CD4-positive, alpha-beta T cell (primary cell): ENCODE results near the gene PRKCA. TPM values are rescaled to one million over a fixed set of nuclear protein-coding genes. Genes with fewer than 3 reads are reported as not detected.
"Not testable (repeated sequence)": the region's sequence is repeated elsewhere in the genome, so short reads cannot be mapped to it uniquely, and the experiment has no call there.

ENCODE experiments used
- ATAC-seq: fragments of 200-7000 bp; cut with Tn5 transposase; one replicate; pipeline ENCODE4 v1.10.0; 2022; ENCODE audit warnings: mild to moderate bottlenecking; ENCODE audit not compliant: poor library complexity
- CTCF ChIA-PET: fragments of 350-600 bp; sonication (Branson Sonifier 250); formaldehyde crosslinking; loops from one replicate; lab custom pipeline; 2021; ENCODE audit warnings: antibody characterized with exemption, inconsistent platforms; lab: Charles Lee
- POLR2A ChIA-PET: fragments of 350-600 bp; sonication (Branson Sonifier 250); formaldehyde crosslinking; loops from one replicate; lab custom pipeline; 2021; ENCODE audit warnings: antibody characterized with exemption, inconsistent platforms; lab: Charles Lee
- DNase-seq, 14 experiments: peaks; one replicate each; pipeline ENCODE4 v3.0.0-alpha.2; 2013 to 2020; ENCODE audit warnings: mixed read lengths in 2 of 14
- H3K27ac ChIP-seq, 2 donors: one replicate each; pipeline versions ENCODE4 v1.5.1 to v1.7.0; 2013; ENCODE audit warnings: low read length in 2 of 2, low read depth in 1 of 2, mild to moderate bottlenecking in 1 of 2
- H3K27me3 ChIP-seq, 2 experiments: 1 replicate in 1 of 2; 2 replicates in 1 of 2; pipeline versions ENCODE4 v1.6.1 to v1.7.0; 2013; ENCODE audit warnings: low read length in 2 of 2, control low read depth in 1 of 2, mild to moderate bottlenecking in 1 of 2, moderate library complexity in 1 of 2; ENCODE audit not compliant: insufficient read depth in 2 of 2, control insufficient read depth in 1 of 2
- H3K36me3 ChIP-seq: one replicate; pipeline ENCODE4 v1.6.1; 2013; ENCODE audit warnings: low read length, control low read depth; ENCODE audit not compliant: insufficient read depth
- H3K4me1 ChIP-seq: one replicate; pipeline ENCODE4 v1.6.1; 2013; ENCODE audit warnings: low read length, control low read depth; ENCODE audit not compliant: insufficient read depth
- H3K4me3 ChIP-seq: one replicate; pipeline ENCODE4 v1.5.1; 2013; ENCODE audit warnings: mild to moderate bottlenecking, low read length, moderate library complexity
- H3K9me3 ChIP-seq, 2 experiments: 1 replicate in 1 of 2; 2 replicates in 1 of 2; pipeline versions ENCODE4 v1.6.1 to v1.7.0; 2013; ENCODE audit warnings: low read length in 2 of 2, mild to moderate bottlenecking in 2 of 2, control low read depth in 1 of 2, moderate library complexity in 1 of 2; ENCODE audit not compliant: control insufficient read depth in 1 of 2, insufficient read depth in 1 of 2
- H3K27ac Mint-ChIP-seq: one replicate; pipeline ENCODE4 v1.8.0; 2020; ENCODE audit warnings: mixed read lengths
- H3K27me3 Mint-ChIP-seq: one replicate; pipeline ENCODE4 v1.8.0; 2021; ENCODE audit warnings: mixed read lengths
- H3K36me3 Mint-ChIP-seq: one replicate; pipeline ENCODE4 v1.8.0; 2021; ENCODE audit warnings: low read depth, mixed read lengths
- H3K4me1 Mint-ChIP-seq: one replicate; pipeline ENCODE4 v1.8.0; 2021; ENCODE audit warnings: low read depth, mixed read lengths
- H3K4me3 Mint-ChIP-seq: one replicate; pipeline ENCODE4 v1.8.0; 2020; ENCODE audit warnings: mild to moderate bottlenecking, mixed read lengths
- H3K9me3 Mint-ChIP-seq: one replicate; pipeline ENCODE4 v1.8.0; 2020; ENCODE audit warnings: mixed read lengths
- intact Hi-C, 2 experiments: fragments of 100-400 bp; cut with DNase I in 1 of 2; cut with micrococcal nuclease in 1 of 2; formaldehyde crosslinking; loops; one replicate each; pipeline versions ENCODE4 v1.15.1 to v1.9.0; 2023 to 2025; cut with DNase I, micrococcal nuclease
- polyA plus RNA-seq, 2 donors: library from polyadenylated mRNA; unstranded; fragments of 120-200 nt; gene quantifications; one replicate each; pipeline ENCODE4 v1.2.1, GENCODE V29; 2013
- total RNA-seq, 174 experiments: library from RNA in 2 of 174; stranded (reverse) in 2 of 174; gene quantifications; one replicate each; pipeline ENCODE4 v1.2.3 and lab custom pipeline; 2021 to 2026
- TF ChIP-seq, protein P1 (sequence below): fragments of 200-600 bp; IDR thresholded peaks from one replicate; pipeline ENCODE4 v1.8.0; 2022; ENCODE audit warnings: antibody characterized with exemption, mild to moderate bottlenecking

Gene PRKCA
- total RNA-seq, result 10 to 100 TPM; 84.8 to 88.6 TPM
- polyA plus RNA-seq (2013, experiment 1 of 2), result 31.3 TPM
- polyA plus RNA-seq (2013, experiment 2 of 2), result 33.5 TPM
- total RNA-seq (lab: John Stamatoyannopoulos, UW), result 40.4 to 227 (median 133) reads per million in 172 experiments

DNA sequence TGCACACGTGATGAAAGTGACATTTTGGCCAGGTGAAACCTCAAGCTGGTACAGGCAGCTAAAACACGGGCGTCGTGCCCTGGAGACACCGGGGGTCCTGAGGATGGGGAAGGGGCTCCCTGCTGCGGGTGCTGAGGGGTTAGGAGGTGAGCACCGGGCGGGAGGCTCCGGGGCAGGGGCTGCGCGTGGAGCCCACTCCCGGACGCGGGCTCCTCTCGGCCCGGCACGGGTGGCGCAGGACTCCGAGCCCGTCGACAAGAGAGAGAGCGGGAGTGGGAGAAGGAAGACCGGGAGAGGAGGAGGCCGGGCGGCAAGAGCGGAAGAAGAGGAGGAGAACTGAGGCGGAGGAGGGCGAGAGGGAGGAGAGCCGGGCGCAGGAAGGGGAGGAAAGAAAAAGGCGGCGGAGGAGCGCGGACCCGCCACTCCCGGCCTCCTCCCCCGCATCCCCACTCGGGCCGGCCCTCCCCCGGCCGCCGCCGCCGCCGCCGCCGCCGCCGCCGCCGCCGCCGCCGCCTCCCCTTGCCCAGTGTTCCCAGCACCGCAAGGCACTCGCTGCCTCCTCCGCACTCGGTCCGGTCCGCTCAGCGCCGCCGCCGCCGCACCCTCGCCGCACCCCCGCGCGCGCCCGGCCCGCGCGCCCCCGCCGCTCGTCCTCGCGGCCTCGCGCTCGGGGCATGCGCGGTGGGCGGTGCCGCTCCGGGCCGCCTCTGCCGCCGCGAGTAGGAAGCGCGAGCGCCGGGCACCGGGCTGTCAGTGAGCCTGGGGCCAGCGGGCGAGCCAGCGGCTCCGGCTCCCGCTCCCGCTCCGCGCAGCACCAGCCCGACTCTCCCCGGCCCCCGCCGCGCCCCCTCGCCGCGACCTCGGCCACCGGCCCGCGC lies at the start of gene PRKCA:
PRKCA (plus strand) TSS at position 750 of the 878 bp plus-strand sequence.
- Histone ChIP-seq H3K9me3 (no peaks in the 10 kb centered on the region), H3K4me3 (peak within 1 kb of the TSS; percentile 82), H3K27me3 (no peaks in the 10 kb centered on the region), H3K4me1 (peaks cover 26% of the 10 kb centered on the region), H3K36me3 (no peaks in the 10 kb centered on the region), H3K27ac (peak within 1 kb of the TSS in 1 of 2 donors; percentile 56)
- CTCF ChIA-PET, result no interaction called here
- TF ChIP-seq, protein P1, sequence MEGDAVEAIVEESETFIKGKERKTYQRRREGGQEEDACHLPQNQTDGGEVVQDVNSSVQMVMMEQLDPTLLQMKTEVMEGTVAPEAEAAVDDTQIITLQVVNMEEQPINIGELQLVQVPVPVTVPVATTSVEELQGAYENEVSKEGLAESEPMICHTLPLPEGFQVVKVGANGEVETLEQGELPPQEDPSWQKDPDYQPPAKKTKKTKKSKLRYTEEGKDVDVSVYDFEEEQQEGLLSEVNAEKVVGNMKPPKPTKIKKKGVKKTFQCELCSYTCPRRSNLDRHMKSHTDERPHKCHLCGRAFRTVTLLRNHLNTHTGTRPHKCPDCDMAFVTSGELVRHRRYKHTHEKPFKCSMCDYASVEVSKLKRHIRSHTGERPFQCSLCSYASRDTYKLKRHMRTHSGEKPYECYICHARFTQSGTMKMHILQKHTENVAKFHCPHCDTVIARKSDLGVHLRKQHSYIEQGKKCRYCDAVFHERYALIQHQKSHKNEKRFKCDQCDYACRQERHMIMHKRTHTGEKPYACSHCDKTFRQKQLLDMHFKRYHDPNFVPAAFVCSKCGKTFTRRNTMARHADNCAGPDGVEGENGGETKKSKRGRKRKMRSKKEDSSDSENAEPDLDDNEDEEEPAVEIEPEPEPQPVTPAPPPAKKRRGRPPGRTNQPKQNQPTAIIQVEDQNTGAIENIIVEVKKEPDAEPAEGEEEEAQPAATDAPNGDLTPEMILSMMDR, result no peak
- DNase-seq (peak; percentile 51 to 90 (median 68)), ATAC-seq (peak; percentile 74)
- Mint-ChIP-seq H3K4me3 (peak within 1 kb of the TSS; percentile 100), H3K27ac (peak within 1 kb of the TSS; percentile 85), H3K27me3 (no peaks in the 10 kb centered on the region), H3K36me3 (peaks cover 29% of the 10 kb centered on the region), H3K4me1 (peaks cover 71% of the 10 kb centered on the region), H3K9me3 (no peaks in the 10 kb centered on the region)
- POLR2A ChIA-PET, result interaction anchor here (0.6 to 4.9 kb wide), 7 partner anchors 13 to 1317 kb away, joined by 3 to 44 read pairs (median 4); no protein-coding TSS in a partner anchor
- intact Hi-C loops, result loop anchor here (5.0 kb wide), 7 partner anchors 40 to 130 kb away; partner anchors contain the start of gene CEP112 (in 1 of the 2)

DNA sequence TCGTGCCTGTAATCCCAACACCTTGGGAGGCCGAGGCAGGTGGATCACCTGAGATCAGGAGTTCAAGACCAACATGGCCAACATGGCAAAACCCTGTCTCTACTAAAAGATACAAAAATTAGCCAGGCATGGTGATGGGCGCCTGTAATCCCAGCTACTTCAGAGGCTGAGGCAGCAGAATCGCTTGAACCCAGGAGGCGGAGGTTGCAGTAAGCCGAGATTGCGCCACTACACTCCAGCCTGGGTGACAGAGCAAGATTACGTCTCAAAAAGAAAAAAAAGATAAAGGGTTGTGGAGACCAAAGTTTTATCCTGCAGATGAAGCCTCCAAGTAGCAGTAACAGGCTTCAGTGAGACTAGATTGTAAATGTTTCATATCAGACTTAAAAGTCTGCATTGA lies 49.0 kb upstream of the PRKCA start:
- H3K4me1 Mint-ChIP-seq, result peaks cover 23% of the 10 kb centered on the region
- H3K27ac Mint-ChIP-seq, ATAC-seq, H3K27me3 Mint-ChIP-seq, H3K4me3 ChIP-seq, H3K27ac ChIP-seq, H3K9me3 Mint-ChIP-seq, H3K27me3 ChIP-seq, CTCF ChIA-PET, H3K4me3 Mint-ChIP-seq, DNase-seq, intact Hi-C loops, POLR2A ChIA-PET, H3K9me3 ChIP-seq, H3K36me3 Mint-ChIP-seq, H3K36me3 ChIP-seq: not testable (repeated sequence)
- peaks cover 10% of the 10 kb centered on the region for H3K4me1 ChIP-seq

DNA sequence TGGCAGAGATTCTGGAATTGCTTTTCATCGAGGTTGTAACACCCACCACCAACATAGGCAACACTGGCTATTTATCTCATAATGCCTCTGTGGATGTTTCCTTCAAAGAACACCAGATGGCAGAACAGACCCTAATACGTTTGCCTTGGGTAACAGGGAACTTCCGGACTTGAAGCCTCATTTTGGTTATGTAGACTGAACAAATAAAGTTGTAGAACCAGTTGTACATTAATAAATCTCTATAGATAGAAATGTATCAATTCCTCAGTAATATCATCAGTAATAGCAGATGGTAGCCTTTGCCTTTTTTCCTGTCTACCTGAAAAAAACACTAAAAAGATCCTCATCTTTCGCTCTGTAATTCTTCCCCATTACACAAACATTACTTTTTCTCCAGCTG lies 47.3 kb upstream of the PRKCA start:
- intact Hi-C loops, result loop anchor here (1.0 to 5.0 kb wide), 7 partner anchors 42 to 418 kb away; partner anchors contain the start of gene PRKCA (in 1 of the 2)
- peak in 8 of 14 experiments; percentile 21 to 87 (median 42) for DNase-seq

More for the DNA sequence above, 47.3 kb upstream of the PRKCA start:
- H3K36me3 Mint-ChIP-seq, result no peaks in the 10 kb centered on the region
- peak overlapping the region in 1 of 2 donors; percentile 15 for H3K27ac ChIP-seq
- TF ChIP-seq, protein P1, result peak; percentile 82
- H3K27me3 ChIP-seq, result no peaks in the 10 kb centered on the region
- H3K27me3 Mint-ChIP-seq, result no peaks in the 10 kb centered on the region
- H3K36me3 ChIP-seq, result no peaks in the 10 kb centered on the region
- peaks cover 8% of the 10 kb centered on the region for H3K4me1 ChIP-seq
- peak; percentile 95 for ATAC-seq
- H3K27ac Mint-ChIP-seq, result peak overlapping the region; percentile 82
- ChIA-PET CTCF (interaction anchor here (0.6 to 1.9 kb wide), 9 partner anchors 32 to 419 kb away, joined by 3 to 6 read pairs (median 3); no protein-coding TSS in a partner anchor), POLR2A (interaction anchor here (0.8 to 1.3 kb wide), 7 partner anchors 9 to 312 kb away, joined by 3 to 5 read pairs (median 3); no protein-coding TSS in a partner anchor)
- no peaks in the 10 kb centered on the region for H3K9me3 Mint-ChIP-seq
- peaks cover 23% of the 10 kb centered on the region for H3K4me1 Mint-ChIP-seq
- no peaks in the 10 kb centered on the region for H3K9me3 ChIP-seq
- peak overlapping the region; percentile 59 for H3K4me3 Mint-ChIP-seq
- H3K4me3 ChIP-seq, result no peak overlapping the region
